ENCODE results near the gene LENG9. TPM values are rescaled to one million over a fixed set of nuclear protein-coding genes. Genes with fewer than 3 reads are reported as not detected.

The LENG9 gene
- total and polyA plus RNA-seq, 2 of the 13 experiments (the other 11 are each of a cell fraction or from before 2014, with no cell fraction given), result 0.75 to 2.9 TPM

GRCh38 chr19:54464630-54465425, 1.2 kb upstream of the LENG9 start (continued):
- TF ChIP-seq MYPOP (CRISPR knock-in tag; IDR thresholded peaks at IDR 0.05) (peak; percentile 23; the same call in 1 of the 2 replicates), E2F5 (CRISPR knock-in tag; conservative IDR thresholded peaks at IDR 0.05) (no peak), ZFX (CRISPR knock-in tag; IDR thresholded peaks at IDR 0.05; ENCODE audit: low read depth) (peak; percentile 91), ZBTB14 (CRISPR knock-in tag; IDR thresholded peaks at IDR 0.05) (no peak), TBX3 (IDR thresholded peaks at IDR 0.05; ENCODE audit: borderline replicate concordance) (no peak), ZNF280B (CRISPR knock-in tag; IDR thresholded peaks at IDR 0.05; ENCODE audit: borderline replicate concordance) (no peak), ZNF564 (CRISPR knock-in tag; IDR thresholded peaks at IDR 0.05) (no peak), CCAR2 (optimal IDR thresholded peaks at IDR 0.05; ENCODE audit: low read depth, low read length) (no peak), JDP2 (CRISPR knock-in tag; IDR thresholded peaks at IDR 0.05; ENCODE audit: borderline replicate concordance) (no peak), ZNF431 (CRISPR knock-in tag; IDR thresholded peaks at IDR 0.05; ENCODE audit: borderline replicate concordance, low read depth) (no peak), ZNF503 (CRISPR knock-in tag; IDR thresholded peaks at IDR 0.05) (0 out of 2 replicates have a peak, but pooled peaks have one; percentile 36), ZNF468 (CRISPR knock-in tag; IDR thresholded peaks at IDR 0.05) (no peak), SALL1 (CRISPR knock-in tag; IDR thresholded peaks at IDR 0.05) (peak; percentile 11; the same call in 1 of the 2 replicates), DNMT1 (CRISPR knock-in tag; IDR thresholded peaks at IDR 0.05) (no peak), PATZ1 (CRISPR knock-in tag; IDR thresholded peaks at IDR 0.05) (peak; percentile 47; the same call in 1 of the 2 replicates), FOXA1 (IDR thresholded peaks at IDR 0.05) (no peak), FOXA1 (CRISPR knock-in tag; IDR thresholded peaks at IDR 0.05) (no peak), POLR2G (IDR thresholded peaks at IDR 0.05; ENCODE audit: low read depth, low read length) (peak; percentile 88), HMGA1 (CRISPR knock-in tag; conservative IDR thresholded peaks at IDR 0.05) (no peak), STAT5B (CRISPR knock-in tag; IDR thresholded peaks at IDR 0.05) (no peak)

Data from HepG2 (cell line).